HepG2 (cell line): ENCODE results near the gene INTS6. TPM values are rescaled to one million over a fixed set of nuclear protein-coding genes. Genes with fewer than 3 reads are reported as not detected.
A peak's percentile ranks its signal among the peaks of the same experiment; 100 is the strongest.

Experiments used
- FOXA1 ChIP-seq, 2 experiments: fragments of 450-650 bp in 1 of 2; sonication (generic) in 1 of 2; formaldehyde crosslinking in 1 of 2; IDR thresholded peaks; 2 replicates each; pipeline versions ENCODE4 v1.4.0 to v1.6.1; 2016 to 2020; ENCODE audit warnings: missing genetic modification reagents in 1 of 2
- FOXJ3 ChIP-seq: sonication (generic); formaldehyde crosslinking; IDR thresholded peaks from 2 replicates; pipeline ENCODE4 v1.4.0; 2020; ENCODE audit warnings: missing genetic modification reagents, mild to moderate bottlenecking, borderline replicate concordance
- GATA4 ChIP-seq: sonication (generic); IDR thresholded peaks from 2 replicates; pipeline ENCODE4 v1.6.1; 2016; ENCODE audit warnings: antibody characterized with exemption, low read depth, borderline replicate concordance
- GTF2F1 ChIP-seq: fragments of 150-350 bp; IDR thresholded peaks from 2 replicates; pipeline ENCODE4 v1.6.1; 2014; ENCODE audit warnings: low read length
- HDAC6 ChIP-seq: fragments of 200-600 bp; sonication (generic); IDR thresholded peaks from 2 replicates; pipeline ENCODE4 v1.7.0; 2017; ENCODE audit warnings: mild to moderate bottlenecking, antibody characterized with exemption, low read length, low read depth
- HNRNPH1 ChIP-seq: fragments of 200-400 bp; formaldehyde crosslinking; optimal IDR thresholded peaks from 2 replicates; pipeline ENCODE3; 2017; ENCODE audit warnings: mild to moderate bottlenecking, low read depth, low read length
- HOXA3 ChIP-seq: sonication (generic); formaldehyde crosslinking; IDR thresholded peaks from 2 replicates; pipeline ENCODE4 v1.5.0; 2020; ENCODE audit warnings: missing genetic modification reagents
- IRX3 ChIP-seq: sonication (generic); formaldehyde crosslinking; IDR thresholded peaks from 2 replicates; pipeline ENCODE4 v1.8.1; 2023; ENCODE audit warnings: mild to moderate bottlenecking, low read depth, missing genetic modification reagents, borderline replicate concordance
- KLF15 ChIP-seq: sonication (generic); formaldehyde crosslinking; IDR thresholded peaks from 2 replicates; pipeline ENCODE4 v1.8.1; 2023; ENCODE audit warnings: borderline replicate concordance, mild to moderate bottlenecking, inconsistent platforms, missing genetic modification reagents, mixed read lengths
- NRL ChIP-seq: sonication (generic); formaldehyde crosslinking; IDR thresholded peaks from 2 replicates; pipeline ENCODE4 v1.5.0; 2020; ENCODE audit warnings: missing genetic modification reagents, mild to moderate bottlenecking, moderate library complexity, borderline replicate concordance
- PCBP1 ChIP-seq: fragments of 200-400 bp; formaldehyde crosslinking; IDR thresholded peaks from 2 replicates; pipeline ENCODE4 v1.6.1; 2017; ENCODE audit warnings: mild to moderate bottlenecking, low read depth, low read length, borderline replicate concordance
- RORA ChIP-seq: sonication (generic); formaldehyde crosslinking; IDR thresholded peaks from 2 replicates; pipeline ENCODE4 v1.5.0; 2020; ENCODE audit warnings: mild to moderate bottlenecking, missing genetic modification reagents, moderate library complexity
- SOX6 ChIP-seq, 2 experiments: fragments of 450-650 bp in 1 of 2; sonication (generic) in 1 of 2; formaldehyde crosslinking in 1 of 2; IDR thresholded peaks; 2 replicates each; pipeline versions ENCODE4 v1.4.0 to v1.6.1; 2017 to 2020; ENCODE audit warnings: antibody characterized with exemption in 1 of 2, mild to moderate bottlenecking in 1 of 2, missing genetic modification reagents in 1 of 2
- YEATS2 ChIP-seq: sonication (generic); formaldehyde crosslinking; IDR thresholded peaks from 2 replicates; pipeline ENCODE4 v1.4.0; 2020; ENCODE audit warnings: missing genetic modification reagents, borderline replicate concordance
- ZC3H13 ChIP-seq: sonication (generic); formaldehyde crosslinking; IDR thresholded peaks from 2 replicates; pipeline ENCODE4 v1.8.1; 2023; ENCODE audit warnings: mild to moderate bottlenecking, missing genetic modification reagents, moderate library complexity
- ZNF788 ChIP-seq: sonication (generic); formaldehyde crosslinking; IDR thresholded peaks from 2 replicates; pipeline ENCODE4 v1.5.0; 2020; ENCODE audit warnings: mild to moderate bottlenecking, missing genetic modification reagents, borderline replicate concordance
- polyA plus RNA-seq, 8 experiments: library from polyadenylated mRNA; depleted of rRNA in 3 of 8; stranded (reverse) in 7 of 8; unstranded in 1 of 8; fragments of >200 nt; fragmentation: Illumina TruSeq in 4 of 8; extraction: Trizol in 4 of 8; gene quantifications; 2 replicates each; pipeline versions ENCODE4 v1.2.1 to v1.2.3, GENCODE V29; 2011 to 2016; ENCODE audit warnings: low read depth in 4 of 8, missing spikeins in 1 of 8, mixed read lengths in 1 of 8; ENCODE audit not compliant: insufficient read depth in 1 of 8
- total RNA-seq, 5 experiments: library from RNA; depleted of rRNA; stranded (reverse); fragments of >200 nt; fragmentation: Illumina TruSeq; extraction: Trizol; gene quantifications; 2 replicates each; pipeline ENCODE4 v1.2.3, GENCODE V29; 2016; ENCODE audit warnings: low read depth in 1 of 5
- TF ChIP-seq, protein P1 (sequence below): sonication (generic); formaldehyde crosslinking; IDR thresholded peaks from 2 replicates; pipeline ENCODE4 v1.9.0; 2022; ENCODE audit warnings: missing genetic modification reagents, mild to moderate bottlenecking, borderline replicate concordance
- TF ChIP-seq, protein P2 (sequence below): sonication (generic); formaldehyde crosslinking; IDR thresholded peaks from 2 replicates; pipeline ENCODE4 v1.8.0; 2023; ENCODE audit warnings: mild to moderate bottlenecking, missing genetic modification reagents
- TF ChIP-seq, protein P3 (sequence below): sonication (generic); formaldehyde crosslinking; IDR thresholded peaks from 2 replicates; pipeline ENCODE4 v1.8.1; 2023; ENCODE audit warnings: missing genetic modification reagents, inconsistent platforms, borderline replicate concordance
- TF ChIP-seq, protein P4 (sequence below): sonication (generic); formaldehyde crosslinking; IDR thresholded peaks from 2 replicates; pipeline ENCODE4 v1.8.0; 2022; ENCODE audit warnings: missing genetic modification reagents, mild to moderate bottlenecking, borderline replicate concordance
- TF ChIP-seq, protein P5 (sequence below): sonication (generic); formaldehyde crosslinking; IDR thresholded peaks from 2 replicates; pipeline ENCODE4 v1.8.1; 2023; ENCODE audit warnings: mild to moderate bottlenecking, missing genetic modification reagents

The INTS6 gene
- total and polyA plus RNA-seq, 2 of the 13 experiments (the other 11 are each of a cell fraction or from before 2014, with no cell fraction given), result 27.9 to 38.4 TPM

DNA sequence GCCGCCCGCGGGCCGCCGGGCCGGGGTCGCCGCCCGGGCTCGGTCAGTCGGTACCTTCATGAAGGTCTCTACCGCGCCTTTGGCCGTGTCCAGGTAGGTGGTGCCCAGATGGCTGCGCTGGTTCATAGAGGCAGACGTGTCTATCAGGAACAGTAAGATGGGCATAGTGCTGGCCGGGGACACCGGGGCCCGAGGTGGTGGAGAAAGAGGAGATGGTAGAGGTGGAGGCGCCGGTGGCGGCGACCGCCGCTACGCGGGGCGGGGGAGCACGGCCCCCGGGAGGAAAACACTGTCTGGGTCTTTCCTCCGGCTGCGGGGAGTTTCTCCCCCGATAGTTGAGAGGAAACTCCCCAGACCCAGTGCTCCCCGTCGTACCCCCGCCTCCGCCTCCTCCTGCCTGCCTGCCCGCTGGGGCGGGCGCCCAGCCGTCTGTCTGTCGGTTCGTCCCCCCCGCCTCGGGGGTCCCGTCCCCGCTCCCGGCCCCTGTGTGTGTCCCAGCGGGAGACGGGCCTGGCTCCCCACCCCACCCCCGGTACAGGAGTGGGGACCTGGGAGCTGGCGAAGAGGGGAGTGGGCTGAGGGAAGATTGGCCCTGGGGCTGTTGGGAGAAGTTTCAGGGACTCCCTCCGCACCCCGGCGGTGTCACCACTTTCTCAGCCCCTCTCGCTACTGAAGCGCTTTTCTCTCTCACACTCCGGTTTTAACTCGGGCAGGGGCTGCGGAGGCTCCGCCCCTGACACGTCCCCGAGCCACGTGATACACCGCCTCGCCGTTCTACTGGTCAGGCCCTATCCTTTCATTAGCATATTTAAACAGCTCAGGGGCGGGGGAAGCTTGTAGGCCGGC, at the start of gene INTS6 (continued):
- TF ChIP-seq, protein P1, sequence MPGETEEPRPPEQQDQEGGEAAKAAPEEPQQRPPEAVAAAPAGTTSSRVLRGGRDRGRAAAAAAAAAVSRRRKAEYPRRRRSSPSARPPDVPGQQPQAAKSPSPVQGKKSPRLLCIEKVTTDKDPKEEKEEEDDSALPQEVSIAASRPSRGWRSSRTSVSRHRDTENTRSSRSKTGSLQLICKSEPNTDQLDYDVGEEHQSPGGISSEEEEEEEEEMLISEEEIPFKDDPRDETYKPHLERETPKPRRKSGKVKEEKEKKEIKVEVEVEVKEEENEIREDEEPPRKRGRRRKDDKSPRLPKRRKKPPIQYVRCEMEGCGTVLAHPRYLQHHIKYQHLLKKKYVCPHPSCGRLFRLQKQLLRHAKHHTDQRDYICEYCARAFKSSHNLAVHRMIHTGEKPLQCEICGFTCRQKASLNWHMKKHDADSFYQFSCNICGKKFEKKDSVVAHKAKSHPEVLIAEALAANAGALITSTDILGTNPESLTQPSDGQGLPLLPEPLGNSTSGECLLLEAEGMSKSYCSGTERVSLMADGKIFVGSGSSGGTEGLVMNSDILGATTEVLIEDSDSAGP (CRISPR knock-in tag), result no peak; the same call in 1 of the 2 replicates
- TF ChIP-seq, protein P2, sequence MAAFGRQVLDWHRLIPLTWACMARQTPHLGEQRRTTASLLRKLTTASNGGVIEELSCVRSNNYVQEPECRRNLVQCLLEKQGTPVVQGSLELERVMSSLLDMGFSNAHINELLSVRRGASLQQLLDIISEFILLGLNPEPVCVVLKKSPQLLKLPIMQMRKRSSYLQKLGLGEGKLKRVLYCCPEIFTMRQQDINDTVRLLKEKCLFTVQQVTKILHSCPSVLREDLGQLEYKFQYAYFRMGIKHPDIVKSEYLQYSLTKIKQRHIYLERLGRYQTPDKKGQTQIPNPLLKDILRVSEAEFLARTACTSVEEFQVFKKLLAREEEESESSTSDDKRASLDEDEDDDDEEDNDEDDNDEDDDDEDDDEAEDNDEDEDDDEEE (CRISPR knock-in tag), result no peak
- TF ChIP-seq IRX3 (CRISPR knock-in tag), result peak; percentile 66; the same call in 1 of the 2 replicates
- TF ChIP-seq FOXJ3 (CRISPR knock-in tag), result peak; percentile 55; the same call in 1 of the 2 replicates
- TF ChIP-seq YEATS2 (CRISPR knock-in tag), result no peak
- peak; percentile 94 for TF ChIP-seq HNRNPH1
- TF ChIP-seq ZNF788, result no peak
- peak; percentile 95 for TF ChIP-seq GTF2F1
- peak; percentile 50; the same call in 1 of the 2 replicates for TF ChIP-seq KLF15
- 0 out of 2 replicates have a peak, but pooled peaks have one; percentile 79 for TF ChIP-seq HDAC6
- no peak for TF ChIP-seq SOX6 (IDR thresholded peaks at IDR 0.05)
- TF ChIP-seq SOX6 (CRISPR knock-in tag; IDR thresholded peaks at IDR 0.05), result peak; percentile 56; the same call in 1 of the 2 replicates
- peak; percentile 24; the same call in 1 of the 2 replicates for TF ChIP-seq NRL (CRISPR knock-in tag)
- TF ChIP-seq, protein P3, sequence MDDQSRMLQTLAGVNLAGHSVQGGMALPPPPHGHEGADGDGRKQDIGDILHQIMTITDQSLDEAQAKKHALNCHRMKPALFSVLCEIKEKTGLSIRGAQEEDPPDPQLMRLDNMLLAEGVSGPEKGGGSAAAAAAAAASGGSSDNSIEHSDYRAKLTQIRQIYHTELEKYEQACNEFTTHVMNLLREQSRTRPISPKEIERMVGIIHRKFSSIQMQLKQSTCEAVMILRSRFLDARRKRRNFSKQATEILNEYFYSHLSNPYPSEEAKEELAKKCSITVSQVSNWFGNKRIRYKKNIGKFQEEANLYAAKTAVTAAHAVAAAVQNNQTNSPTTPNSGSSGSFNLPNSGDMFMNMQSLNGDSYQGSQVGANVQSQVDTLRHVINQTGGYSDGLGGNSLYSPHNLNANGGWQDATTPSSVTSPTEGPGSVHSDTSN (CRISPR knock-in tag), result 0 out of 2 replicates have a peak, but pooled peaks have one; percentile 74
- 0 out of 2 replicates have a peak, but pooled peaks have one; percentile 75 for TF ChIP-seq ZC3H13 (CRISPR knock-in tag)
- TF ChIP-seq, protein P4, sequence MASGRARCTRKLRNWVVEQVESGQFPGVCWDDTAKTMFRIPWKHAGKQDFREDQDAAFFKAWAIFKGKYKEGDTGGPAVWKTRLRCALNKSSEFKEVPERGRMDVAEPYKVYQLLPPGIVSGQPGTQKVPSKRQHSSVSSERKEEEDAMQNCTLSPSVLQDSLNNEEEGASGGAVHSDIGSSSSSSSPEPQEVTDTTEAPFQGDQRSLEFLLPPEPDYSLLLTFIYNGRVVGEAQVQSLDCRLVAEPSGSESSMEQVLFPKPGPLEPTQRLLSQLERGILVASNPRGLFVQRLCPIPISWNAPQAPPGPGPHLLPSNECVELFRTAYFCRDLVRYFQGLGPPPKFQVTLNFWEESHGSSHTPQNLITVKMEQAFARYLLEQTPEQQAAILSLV, result 0 out of 2 replicates have a peak, but pooled peaks have one; percentile 31
- TF ChIP-seq PCBP1, result no peak; the same call in 1 of the 2 replicates
- TF ChIP-seq, protein P5, sequence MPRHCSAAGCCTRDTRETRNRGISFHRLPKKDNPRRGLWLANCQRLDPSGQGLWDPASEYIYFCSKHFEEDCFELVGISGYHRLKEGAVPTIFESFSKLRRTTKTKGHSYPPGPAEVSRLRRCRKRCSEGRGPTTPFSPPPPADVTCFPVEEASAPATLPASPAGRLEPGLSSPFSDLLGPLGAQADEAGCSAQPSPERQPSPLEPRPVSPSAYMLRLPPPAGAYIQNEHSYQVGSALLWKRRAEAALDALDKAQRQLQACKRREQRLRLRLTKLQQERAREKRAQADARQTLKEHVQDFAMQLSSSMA (CRISPR knock-in tag), result 0 out of 2 replicates have a peak, but pooled peaks have one; percentile 73
- TF ChIP-seq HOXA3 (CRISPR knock-in tag), result peak; percentile 9; the same call in 1 of the 2 replicates
- no peak for TF ChIP-seq FOXA1 (IDR thresholded peaks at IDR 0.05)
- TF ChIP-seq FOXA1 (CRISPR knock-in tag; IDR thresholded peaks at IDR 0.05), result peak; percentile 39
- peak; percentile 94 for TF ChIP-seq GATA4
- no peak for TF ChIP-seq RORA
